HEK293 (cell line): Measurements from ENCODE around the gene RPS18.

ENCODE experiments used
- ATF2 ChIP-seq: fragments of 450-650 bp; formaldehyde crosslinking; IDR thresholded peaks from 2 replicates; pipeline ENCODE4 v1.5.1; 2016; ENCODE audit warnings: missing biosample characterization, missing genetic modification characterization, low read depth
- BCL11A ChIP-seq: fragments of 450-650 bp; formaldehyde crosslinking; IDR thresholded peaks from 2 replicates; pipeline ENCODE4 v1.5.1; 2016; ENCODE audit warnings: low read depth, missing biosample characterization, missing genetic modification characterization
- GLIS1 ChIP-seq: fragments of 450-650 bp; formaldehyde crosslinking; IDR thresholded peaks from 2 replicates; pipeline ENCODE4 v1.5.1; 2016; ENCODE audit warnings: missing biosample characterization, missing genetic modification characterization
- PATZ1 ChIP-seq: fragments of 450-650 bp; formaldehyde crosslinking; IDR thresholded peaks from 2 replicates; pipeline ENCODE4 v1.5.1; 2016; ENCODE audit warnings: missing biosample characterization, missing genetic modification characterization
- PRDM2 ChIP-seq: fragments of 450-650 bp; formaldehyde crosslinking; IDR thresholded peaks from 2 replicates; pipeline ENCODE4 v1.5.1; 2016; ENCODE audit warnings: missing biosample characterization, missing genetic modification characterization, borderline replicate concordance
- PRDM4 ChIP-seq: fragments of 450-650 bp; formaldehyde crosslinking; IDR thresholded peaks from 2 replicates; pipeline ENCODE4 v1.5.1; 2017; ENCODE audit warnings: missing biosample characterization, missing genetic modification characterization
- TCF7L2 ChIP-seq: IDR thresholded peaks from 2 replicates; pipeline ENCODE4 v1.6.1; 2011; ENCODE audit warnings: low read depth, mild to moderate bottlenecking, inconsistent platforms, low read length, moderate library complexity, borderline replicate concordance
- ZBTB26 ChIP-seq: fragments of 450-650 bp; formaldehyde crosslinking; optimal IDR thresholded peaks from 2 replicates; pipeline ENCODE3; 2016; ENCODE audit warnings: missing biosample characterization, mild to moderate bottlenecking, missing genetic modification characterization
- ZFP69B ChIP-seq: fragments of 450-650 bp; formaldehyde crosslinking; IDR thresholded peaks from 2 replicates; pipeline ENCODE4 v1.5.1; 2016; ENCODE audit warnings: missing biosample characterization, missing genetic modification characterization
- ZNF184 ChIP-seq: fragments of 450-650 bp; IDR thresholded peaks from 2 replicates; pipeline ENCODE4 v1.5.1; 2018; ENCODE audit warnings: missing biosample characterization, mild to moderate bottlenecking, missing genetic modification characterization
- ZNF19 ChIP-seq: fragments of 450-650 bp; formaldehyde crosslinking; IDR thresholded peaks from 2 replicates; pipeline ENCODE4; 2016; ENCODE audit warnings: missing biosample characterization, missing genetic modification characterization, low read depth
- ZNF248 ChIP-seq: fragments of 450-650 bp; formaldehyde crosslinking; IDR thresholded peaks from 2 replicates; pipeline ENCODE4 v1.5.1; 2017; ENCODE audit warnings: missing biosample characterization, missing genetic modification characterization
- ZNF292 ChIP-seq: fragments of 450-650 bp; formaldehyde crosslinking; IDR thresholded peaks from 2 replicates; pipeline ENCODE4 v1.5.1; 2016; ENCODE audit warnings: low read depth, missing biosample characterization, missing genetic modification characterization, borderline replicate concordance
- ZNF335 ChIP-seq: fragments of 450-650 bp; formaldehyde crosslinking; conservative IDR thresholded peaks from 2 replicates; pipeline ENCODE4 v1.5.1; 2016; ENCODE audit warnings: missing biosample characterization, missing genetic modification characterization
- ZNF488 ChIP-seq: fragments of 450-650 bp; formaldehyde crosslinking; IDR thresholded peaks from 2 replicates; pipeline ENCODE4 v1.5.1; 2016; ENCODE audit warnings: missing biosample characterization, missing genetic modification characterization
- ZNF501 ChIP-seq: fragments of 450-650 bp; formaldehyde crosslinking; IDR thresholded peaks from 2 replicates; pipeline ENCODE4 v1.5.1; 2016; ENCODE audit warnings: missing biosample characterization, missing genetic modification characterization
- ZNF510 ChIP-seq: fragments of 450-650 bp; formaldehyde crosslinking; IDR thresholded peaks from 2 replicates; pipeline ENCODE4 v1.5.1; 2018; ENCODE audit warnings: mild to moderate bottlenecking, missing genetic modification characterization, missing biosample characterization; ENCODE audit not compliant: insufficient replicate concordance
- ZNF571 ChIP-seq: fragments of 450-650 bp; formaldehyde crosslinking; IDR thresholded peaks from 2 replicates; pipeline ENCODE4 v1.5.0; 2017; ENCODE audit warnings: missing biosample characterization, missing genetic modification characterization
- ZNF600 ChIP-seq: fragments of 450-650 bp; formaldehyde crosslinking; IDR thresholded peaks from 2 replicates; pipeline ENCODE4 v1.5.1; 2016; ENCODE audit warnings: missing biosample characterization, missing genetic modification characterization
- ZNF626 ChIP-seq: fragments of 450-650 bp; sonication (Bioruptor Pico); formaldehyde crosslinking; IDR thresholded peaks from 2 replicates; pipeline ENCODE4 v1.5.1; 2018; ENCODE audit warnings: missing biosample characterization, missing genetic modification characterization, inconsistent platforms
- ZNF660 ChIP-seq: fragments of 450-650 bp; IDR thresholded peaks from 2 replicates; pipeline ENCODE4 v1.5.1; 2018; ENCODE audit warnings: missing biosample characterization, mild to moderate bottlenecking, missing genetic modification characterization
- ZNF792 ChIP-seq: fragments of 450-650 bp; formaldehyde crosslinking; IDR thresholded peaks from 2 replicates; pipeline ENCODE4 v1.5.1; 2016; ENCODE audit warnings: missing biosample characterization, missing genetic modification characterization
- TF ChIP-seq, protein P1 (sequence below): fragments of 450-650 bp; formaldehyde crosslinking; IDR thresholded peaks from 2 replicates; pipeline ENCODE4 v1.5.1; 2016; ENCODE audit warnings: missing biosample characterization, missing genetic modification characterization

RPS18 gene

DNA sequence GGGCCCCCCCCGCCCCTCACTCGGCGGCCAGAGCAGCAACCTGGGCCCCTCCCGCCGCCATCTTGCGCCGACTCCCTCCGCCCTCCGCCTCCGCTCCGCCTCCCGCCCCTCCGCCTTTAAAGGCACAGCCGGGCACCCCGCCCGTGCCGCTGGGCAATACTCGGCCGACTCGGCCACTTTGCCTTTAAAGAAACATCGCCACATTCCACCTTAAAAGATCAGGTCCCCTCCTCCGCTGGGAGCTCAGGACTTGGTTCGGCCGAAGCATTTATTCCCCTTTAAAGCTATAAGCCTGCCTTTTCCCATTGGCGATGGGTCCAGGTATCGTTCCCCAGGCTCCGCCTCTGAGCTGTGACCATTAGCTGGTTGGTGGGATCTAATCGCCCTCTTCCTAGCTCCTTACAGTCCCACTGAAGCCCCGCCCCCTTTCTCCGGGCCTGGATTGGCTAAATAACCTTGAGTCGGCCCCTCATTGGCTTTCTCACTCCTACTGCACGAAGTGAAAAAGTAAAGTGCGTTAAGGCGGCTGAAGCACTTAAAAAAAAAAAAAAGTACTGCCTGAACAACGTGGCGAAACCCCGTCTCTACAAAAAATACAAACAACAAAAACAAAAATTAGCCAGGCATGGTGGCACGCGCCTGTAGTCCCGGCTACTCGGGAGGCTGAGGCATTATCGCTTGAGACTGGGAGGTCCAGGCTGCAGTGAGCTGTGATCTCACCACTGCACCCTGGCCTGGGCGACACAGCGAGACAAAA lies 46.0 kb downstream of the RPS18 start, which contains the start of gene ZBTB22 (continued):
- TF ChIP-seq TCF7L2 (no peak), PATZ1 (tag by site-specific recombination) (peak; percentile 43; the same call in 1 of the 2 replicates), ZFP69B (tag by site-specific recombination) (peak; percentile 97), ZBTB26 (tag by site-specific recombination) (peak; percentile 28), ZNF501 (no peak), ZNF510 (no peak), ATF2 (no peak; the same call in 1 of the 2 replicates), ZNF626 (no peak), ZNF184 (tag by site-specific recombination) (no peak), ZNF292 (tag by site-specific recombination) (no peak), BCL11A (tag by site-specific recombination) (peak; percentile 27; the same call in 1 of the 2 replicates), PRDM2 (no peak), PRDM4 (tag by site-specific recombination) (no peak), ZNF792 (no peak), ZNF660 (tag by site-specific recombination) (peak; percentile 85), ZNF488 (no peak), ZNF600 (tag by site-specific recombination) (0 out of 2 replicates have a peak, but pooled peaks have one; percentile 39), GLIS1 (tag by site-specific recombination) (peak; percentile 56), ZNF571 (tag by site-specific recombination) (no peak), ZNF19 (tag by site-specific recombination) (no peak), ZNF335 (peak; percentile 97), ZNF248 (tag by site-specific recombination) (no peak)
- TF ChIP-seq, protein P1, sequence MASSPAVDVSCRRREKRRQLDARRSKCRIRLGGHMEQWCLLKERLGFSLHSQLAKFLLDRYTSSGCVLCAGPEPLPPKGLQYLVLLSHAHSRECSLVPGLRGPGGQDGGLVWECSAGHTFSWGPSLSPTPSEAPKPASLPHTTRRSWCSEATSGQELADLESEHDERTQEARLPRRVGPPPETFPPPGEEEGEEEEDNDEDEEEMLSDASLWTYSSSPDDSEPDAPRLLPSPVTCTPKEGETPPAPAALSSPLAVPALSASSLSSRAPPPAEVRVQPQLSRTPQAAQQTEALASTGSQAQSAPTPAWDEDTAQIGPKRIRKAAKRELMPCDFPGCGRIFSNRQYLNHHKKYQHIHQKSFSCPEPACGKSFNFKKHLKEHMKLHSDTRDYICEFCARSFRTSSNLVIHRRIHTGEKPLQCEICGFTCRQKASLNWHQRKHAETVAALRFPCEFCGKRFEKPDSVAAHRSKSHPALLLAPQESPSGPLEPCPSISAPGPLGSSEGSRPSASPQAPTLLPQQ (tag by site-specific recombination): peak; percentile 99
